Endometrial microvascular endothelial cells (primary cell): Measurements from ENCODE around the gene KNDC1. TPM values are rescaled to one million over a fixed set of nuclear protein-coding genes. Genes with fewer than 3 reads are reported as not detected.
"Not testable (repeated sequence)": the region's sequence is repeated elsewhere in the genome, so short reads cannot be mapped to it uniquely, and the experiment has no call there.

Source experiments
- in situ Hi-C: cut with HindIII; loops from 2 replicates; pipeline ENCODE4 v1.10.0; 2017; ENCODE audit warnings: low sequenced_read_pairs, low pct_unique_long_range_greater_than_20kb; ENCODE audit errors: inconsistent ontology term
- total RNA-seq: library from RNA; depleted of rRNA; stranded (reverse); fragments of >200 nt; gene quantifications from one replicate; pipeline ENCODE4 v1.2.3, GENCODE V29; 2015; ENCODE audit errors: inconsistent ontology term

The KNDC1 gene
- total RNA-seq, 1 donor from 2014 or later: not detected

DNA sequence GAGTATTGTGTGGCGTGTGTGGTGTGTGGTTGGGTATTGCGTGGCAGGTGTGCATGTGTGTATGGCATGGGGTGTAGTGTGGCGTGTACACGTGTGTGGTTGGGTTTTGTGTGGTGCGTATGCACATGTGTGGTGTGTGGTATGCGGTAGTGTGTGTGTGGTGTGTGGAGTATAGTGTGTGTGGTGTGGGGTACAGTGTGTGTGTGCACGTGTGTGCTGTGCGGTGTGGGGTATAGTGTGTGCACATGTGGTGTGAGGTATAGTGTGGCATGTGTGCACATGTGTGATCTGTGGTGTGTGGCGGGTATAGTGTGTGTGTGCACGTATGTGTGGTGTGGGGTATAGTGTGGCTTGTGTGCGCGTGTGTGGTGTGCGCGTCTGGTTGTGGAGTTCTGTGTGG lies 49.1 kb downstream of the KNDC1 start:
- in situ Hi-C loops: no loop called here

DNA sequence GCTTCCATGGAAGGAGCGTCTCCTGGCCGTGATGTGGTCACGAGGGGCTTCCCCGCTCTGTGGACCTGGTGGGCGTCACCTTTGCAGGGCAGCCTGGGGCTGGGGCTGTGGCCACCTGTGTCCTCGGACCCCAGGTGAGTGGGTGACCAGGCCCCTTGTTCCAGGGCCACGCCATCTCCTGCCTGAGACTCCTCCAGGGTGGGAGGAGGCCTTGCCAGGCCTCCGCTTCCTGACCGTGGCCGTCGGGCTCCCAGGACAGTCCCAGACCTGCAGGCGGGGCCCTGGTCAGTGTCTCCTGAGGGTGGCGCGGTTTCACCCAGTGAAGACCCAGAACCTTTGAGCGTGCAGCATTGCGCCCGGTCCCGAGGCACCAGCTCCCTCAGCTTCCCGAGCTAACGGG lies 49.6 kb downstream of the KNDC1 start:
- in situ Hi-C loops: no loop called here

DNA sequence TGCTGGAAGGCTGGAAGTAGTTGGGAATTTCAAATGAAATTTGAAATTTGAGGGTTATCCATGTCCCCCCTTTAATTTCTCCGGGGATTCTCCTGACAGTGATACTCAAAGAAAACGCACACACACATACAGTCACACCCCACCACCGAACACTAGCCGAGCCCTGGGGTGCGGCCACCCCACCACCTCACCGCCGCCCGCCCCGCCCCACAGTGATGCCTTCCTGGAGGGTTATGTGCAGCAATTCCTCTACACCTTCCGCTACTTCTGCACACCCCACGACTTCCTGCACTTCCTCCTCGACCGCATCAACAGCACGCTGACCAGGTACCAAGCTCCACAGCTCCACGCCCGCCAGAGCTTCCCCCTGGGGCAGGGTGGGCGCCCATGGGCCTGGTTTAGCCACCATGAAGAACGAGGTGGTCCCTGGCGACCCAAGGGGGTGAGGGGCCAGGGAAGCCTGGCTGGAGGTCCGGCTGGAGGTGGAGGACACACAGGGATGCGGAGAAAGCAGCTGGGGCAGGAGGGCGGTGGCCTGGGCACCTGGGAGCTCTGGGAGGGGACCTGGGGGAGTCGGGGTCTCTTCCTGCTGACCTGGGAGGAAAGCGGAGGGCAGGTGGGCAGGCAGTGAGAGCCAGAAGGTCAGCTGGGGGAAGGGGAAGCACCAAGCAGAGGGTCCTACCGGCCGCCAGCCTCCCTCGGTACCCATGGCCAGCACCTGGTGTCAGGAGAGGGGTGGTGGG lies 50.5 kb downstream of the KNDC1 start:
- in situ Hi-C loops: no loop called here

- in situ Hi-C loops: no loop called here
Measured at GRCh38 chr10:133211141-133211830, 51.3 kb downstream of the KNDC1 start.

DNA sequence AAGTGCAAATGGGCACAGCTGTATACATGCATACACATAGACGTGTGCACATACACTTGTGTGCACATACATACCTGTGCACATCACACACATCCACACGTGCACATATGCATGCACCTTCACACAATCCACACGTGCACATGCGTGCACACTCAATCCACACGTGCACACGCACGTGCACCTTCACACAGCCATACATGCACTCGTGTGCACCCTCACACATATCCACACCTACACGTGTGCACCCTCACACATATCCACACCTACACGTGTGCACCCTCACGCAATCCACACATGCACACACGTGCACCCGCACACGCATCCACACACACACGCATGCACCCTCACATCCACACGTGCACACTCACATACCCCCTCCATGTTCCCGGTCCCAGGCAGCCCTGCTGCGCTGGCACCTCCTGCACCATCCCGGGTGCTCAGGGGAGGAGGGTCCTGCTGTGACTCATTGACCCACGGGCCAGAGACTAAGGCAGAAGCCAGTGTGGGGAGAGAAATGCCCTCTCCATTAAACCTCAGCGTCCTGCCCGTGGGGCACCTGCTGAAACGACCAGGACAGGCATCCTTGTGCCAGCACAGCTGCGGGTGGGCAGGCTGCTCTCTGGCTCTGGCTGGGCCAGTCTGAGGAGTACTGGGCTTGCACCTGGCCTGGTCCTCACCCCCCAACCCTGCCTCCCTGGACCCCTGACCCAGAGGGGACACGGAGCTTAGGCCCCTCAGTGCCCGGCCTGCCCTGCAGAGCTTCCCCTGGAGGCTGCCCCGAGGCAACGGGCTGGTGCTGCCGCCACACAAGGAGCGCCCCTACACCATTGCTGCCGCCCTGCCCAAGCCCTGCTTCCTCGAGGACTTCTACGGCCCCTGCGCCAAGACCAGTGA lies 52.2 kb downstream of the KNDC1 start:
- in situ Hi-C loops: no loop called here

DNA sequence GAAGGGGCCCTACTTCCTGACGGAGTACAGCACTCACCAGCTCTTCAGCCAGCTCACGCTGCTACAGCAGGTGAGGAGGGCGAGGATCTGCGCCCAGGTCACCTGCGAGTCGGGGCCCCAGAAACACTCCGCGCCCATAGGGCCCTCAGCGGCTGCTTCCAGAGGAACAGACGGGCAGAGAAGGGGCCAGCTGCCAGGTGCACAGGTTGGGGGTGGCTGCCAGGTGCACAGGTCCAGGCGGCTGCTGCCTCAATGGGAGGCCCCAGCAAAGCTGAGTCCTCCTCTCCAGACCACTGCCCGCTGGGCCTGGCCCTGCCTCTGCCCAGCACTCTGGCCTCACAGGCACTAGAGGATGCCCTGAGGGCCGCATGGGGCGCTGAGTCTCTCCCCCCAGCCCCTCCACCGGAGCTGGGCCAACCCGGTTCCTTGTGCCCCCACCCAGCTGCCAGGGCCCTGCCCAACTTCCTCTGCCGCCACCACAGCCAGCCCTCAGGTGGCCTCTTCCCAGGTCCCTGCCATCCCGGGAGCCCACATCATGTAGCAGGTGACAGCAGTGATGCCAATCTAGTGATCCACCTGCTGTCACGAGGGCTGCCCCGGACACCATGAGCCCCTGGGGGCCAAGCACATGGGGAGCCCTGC lies 53.0 kb downstream of the KNDC1 start:
- in situ Hi-C loops: no loop called here

- in situ Hi-C loops: no loop called here
Measured at GRCh38 chr10:133213641-133214467, 53.8 kb downstream of the KNDC1 start.

- in situ Hi-C loops: no loop called here
Measured at GRCh38 chr10:133214468-133215410, 54.7 kb downstream of the KNDC1 start.

GRCh38 chr10:133215586-133215985 lies 55.6 kb downstream of the KNDC1 start:
- in situ Hi-C loops: no loop called here

DNA sequence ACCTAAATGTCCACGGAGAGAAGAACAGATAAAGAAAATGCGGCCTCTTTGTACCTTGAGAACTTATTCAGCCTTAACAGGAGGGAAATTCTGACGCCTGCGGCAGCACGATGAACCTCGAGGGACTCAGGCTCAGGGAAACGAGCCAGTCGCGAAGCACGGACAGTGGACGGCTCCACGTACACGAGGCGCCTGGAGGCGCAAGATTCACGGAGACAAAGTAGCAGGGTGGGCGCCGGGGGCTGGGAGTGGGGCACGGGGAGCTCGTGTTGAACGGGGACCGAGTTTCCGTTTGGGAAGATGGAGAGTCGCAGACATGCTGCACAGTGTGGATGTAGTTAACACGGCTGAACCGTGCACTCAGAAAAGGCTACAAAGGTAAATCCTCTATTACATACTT lies 56.8 kb downstream of the KNDC1 start:
- in situ Hi-C loops: no loop called here

GRCh38 chr10:133217800-133218589 lies 58.0 kb downstream of the KNDC1 start:
- in situ Hi-C loops: no loop called here

GRCh38 chr10:133218891-133219290 lies 58.9 kb downstream of the KNDC1 start:
- in situ Hi-C loops: no loop called here

- in situ Hi-C loops: no loop called here
Measured at GRCh38 chr10:133219782-133220181, 59.8 kb downstream of the KNDC1 start.

DNA sequence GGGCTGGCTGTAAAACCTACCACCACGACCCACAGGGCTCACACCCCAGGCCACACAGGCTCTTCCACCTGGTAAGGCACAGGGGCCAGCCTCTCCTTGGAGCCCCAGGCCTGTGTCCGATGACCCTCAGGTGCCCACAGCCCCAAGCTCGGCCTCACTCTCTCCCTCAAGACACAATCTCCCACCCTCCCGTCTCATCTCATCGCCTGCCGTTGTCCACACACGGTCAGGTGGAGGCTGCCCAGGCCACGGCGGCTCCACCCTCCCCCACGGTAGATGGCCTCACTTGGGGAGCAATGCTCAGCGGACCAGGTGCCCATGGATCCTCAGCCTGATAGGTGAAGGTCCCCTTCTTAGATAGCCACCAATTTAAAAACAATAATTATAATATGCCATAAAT lies 61.3 kb downstream of the KNDC1 start:
- in situ Hi-C loops: no loop called here

GRCh38 chr10:133221756-133222155 lies 61.7 kb downstream of the KNDC1 start:
- in situ Hi-C loops: not testable (repeated sequence)

- in situ Hi-C loops: no loop called here
Measured at GRCh38 chr10:133224076-133224475, 64.1 kb downstream of the KNDC1 start.
